SU-DHL-6 (cell line): Measurements from ENCODE around the gene KAT2B.
A peak's percentile ranks its signal among the peaks of the same experiment; 100 is the strongest.

ENCODE experiments used
- H2AFZ ChIP-seq: fragments of 200-600 bp; sonication (generic); 2 replicates; pipeline ENCODE4 v1.6.1; 2014; ENCODE audit warnings: low read depth, mild to moderate bottlenecking, moderate library complexity, mixed read lengths, antibody characterized with exemption, low read length; ENCODE audit not compliant: severe bottlenecking
- H3F3A ChIP-seq: fragments of 200-600 bp; shearing (Covaris generic); 2 replicates; pipeline ENCODE4 v1.6.0; 2016; ENCODE audit warnings: antibody characterized with exemption, mild to moderate bottlenecking; ENCODE audit not compliant: insufficient read depth
- H3K27ac ChIP-seq: fragments of 200-600 bp; sonication (generic); 2 replicates; pipeline ENCODE4 v1.5.1; 2016; ENCODE audit warnings: low read depth, mild to moderate bottlenecking, low read length, moderate library complexity, mixed read lengths
- H3K27me3 ChIP-seq: fragments of 200-600 bp; sonication (generic), shearing (Covaris generic); 2 replicates; pipeline ENCODE4 v1.6.0; 2014; ENCODE audit warnings: mild to moderate bottlenecking, low read length
- H3K36me3 ChIP-seq: fragments of 200-600 bp; sonication (generic); 2 replicates; pipeline ENCODE4 v1.6.1; 2014; ENCODE audit warnings: mild to moderate bottlenecking, low read length, mixed read lengths
- H3K4me2 ChIP-seq: fragments of 300-600, 200-600 bp; shearing (Covaris generic), sonication (generic); 2 replicates; pipeline ENCODE4 v1.6.0; 2014; ENCODE audit warnings: low read length, low read depth, mild to moderate bottlenecking; ENCODE audit not compliant: poor library complexity, severe bottlenecking
- H3K4me3 ChIP-seq: fragments of 200-600 bp; sonication (generic); 2 replicates; pipeline ENCODE4 v1.5.1; 2014; ENCODE audit warnings: antibody characterized with exemption, low read length, mild to moderate bottlenecking, mixed read lengths; ENCODE audit not compliant: insufficient read depth, poor library complexity, severe bottlenecking
- H3K79me2 ChIP-seq: fragments of 200-600 bp; sonication (generic); 2 replicates; pipeline ENCODE4 v1.6.1; 2014; ENCODE audit warnings: mild to moderate bottlenecking, low read length, moderate library complexity; ENCODE audit not compliant: insufficient read depth
- H3K9ac ChIP-seq: fragments of 200-600 bp; sonication (generic); 2 replicates; pipeline ENCODE4 v1.7.0; 2014; ENCODE audit warnings: mild to moderate bottlenecking, low read length
- H3K9me2 ChIP-seq: fragments of 200-600 bp; sonication (generic); replicated peaks from 2 replicates; pipeline ENCODE4 v1.6.1; 2014; ENCODE audit warnings: low read length; ENCODE audit not compliant: insufficient read depth
- H3K9me3 ChIP-seq: fragments of 200-600 bp; sonication (generic); 2 replicates; pipeline ENCODE4 v1.6.1; 2014; ENCODE audit warnings: low read length, mixed read lengths; ENCODE audit not compliant: insufficient read depth
- H4K20me1 ChIP-seq: fragments of 200-600 bp; sonication (generic); 2 replicates; pipeline ENCODE4 v1.6.1; 2014; ENCODE audit warnings: low read depth, mild to moderate bottlenecking, antibody characterized with exemption, low read length, moderate library complexity, mixed read lengths
- CTCF ChIP-seq: fragments of 200-600 bp; sonication (generic); IDR thresholded peaks from one replicate; pipeline ENCODE4 v1.5.1; 2017; ENCODE audit warnings: antibody characterized with exemption, mild to moderate bottlenecking, low read length, moderate library complexity; ENCODE audit not compliant: insufficient read depth, poor library complexity, severe bottlenecking
- EZH2phosphoT487 ChIP-seq: fragments of 200-600 bp; sonication (generic), shearing (Covaris generic); conservative IDR thresholded peaks from 2 replicates; pipeline ENCODE4 v1.6.1; 2018; ENCODE audit warnings: mild to moderate bottlenecking, antibody characterized with exemption, low read length, moderate library complexity, mixed read lengths

The KAT2B gene

GRCh38 chr3:20047976-20048883 is 8.0 kb downstream of the KAT2B start:
- Histone ChIP-seq H3K79me2 (peaks cover 93% of the 10 kb centered on the region), H3F3A (peaks cover 32% of the 10 kb centered on the region), H4K20me1 (no peaks in the 10 kb centered on the region), H3K27me3 (no peaks in the 10 kb centered on the region), H2AFZ (peak overlapping the region; percentile 5), H3K27ac (peak overlapping the region; percentile 79), H3K4me3 (peak overlapping the region; percentile 51), H3K4me2 (peak overlapping the region; percentile 79), H3K9ac (peak overlapping the region; percentile 44), H3K9me3 (no peaks in the 10 kb centered on the region), H3K9me2 (no peaks in the 10 kb centered on the region), H3K36me3 (no peaks in the 10 kb centered on the region)
- TF ChIP-seq EZH2phosphoT487 (no peak), CTCF (no peak)

DNA sequence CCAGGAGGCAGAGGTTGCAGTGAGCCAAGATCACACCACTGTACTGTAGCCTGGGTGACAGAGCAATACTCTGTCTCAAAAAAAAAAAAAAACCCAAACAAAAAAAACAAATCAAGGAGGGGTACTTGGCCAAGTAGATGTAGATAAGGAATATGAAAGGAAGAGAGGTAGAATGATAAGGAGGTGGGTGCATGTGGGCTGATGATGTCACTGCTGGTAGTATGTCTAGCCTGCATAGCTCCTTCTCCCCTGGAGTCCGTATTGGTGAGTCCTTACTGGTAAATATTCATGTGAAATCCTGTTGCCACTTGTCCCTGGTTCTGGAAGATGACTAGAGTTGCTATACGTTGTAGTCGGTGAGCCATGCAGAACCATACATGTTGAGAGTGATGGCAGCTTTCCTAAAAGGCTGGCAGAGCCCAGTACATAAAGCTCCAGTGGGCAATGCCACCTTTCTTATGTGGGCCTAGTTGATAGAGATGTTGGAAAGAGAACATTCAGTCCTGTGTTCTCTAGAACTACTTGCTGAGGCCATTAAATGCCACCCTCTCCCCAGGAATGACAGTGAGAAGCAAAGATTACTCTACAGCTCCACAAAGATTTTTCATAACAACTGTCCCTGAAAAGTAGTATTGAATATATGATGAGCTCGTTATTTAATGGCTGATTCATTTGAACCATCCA is 11.0 kb downstream of the KAT2B start:
- TF ChIP-seq EZH2phosphoT487 (no peak), CTCF (no peak)
- Histone ChIP-seq H3K9me3 (no peaks in the 10 kb centered on the region), H4K20me1 (no peaks in the 10 kb centered on the region), H3K9ac (no peak overlapping the region), H3K36me3 (no peaks in the 10 kb centered on the region), H3K4me3 (no peak overlapping the region), H2AFZ (no peak overlapping the region), H3K27me3 (no peaks in the 10 kb centered on the region), H3K79me2 (peaks cover 91% of the 10 kb centered on the region), H3F3A (peaks cover 39% of the 10 kb centered on the region), H3K27ac (no peak overlapping the region), H3K4me2 (no peak overlapping the region), H3K9me2 (no peaks in the 10 kb centered on the region)

DNA sequence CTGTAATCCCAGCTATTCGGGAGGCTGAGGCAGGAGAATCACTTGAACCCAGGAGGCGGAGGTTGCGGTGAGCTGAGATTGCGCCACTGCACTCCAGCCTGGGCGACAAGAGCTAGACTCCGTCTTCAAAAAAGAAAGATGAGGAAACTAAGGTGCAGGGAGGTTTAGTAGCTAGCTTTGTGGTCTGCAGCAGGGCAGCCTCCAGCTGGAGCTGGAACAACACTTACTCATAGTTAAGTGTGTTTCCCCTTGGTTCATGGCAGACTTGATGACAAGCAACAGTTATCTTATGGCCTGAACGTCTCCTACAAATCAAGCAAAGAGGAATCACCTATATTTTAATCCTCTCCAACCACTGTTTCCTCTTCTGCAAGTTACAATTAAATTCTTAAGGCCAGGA is 12.6 kb downstream of the KAT2B start:
- no peak overlapping the region for H3K9ac ChIP-seq
- peaks cover 91% of the 10 kb centered on the region for H3K79me2 ChIP-seq
- H3K4me3 ChIP-seq, result no peak overlapping the region
- H2AFZ ChIP-seq, result no peak overlapping the region
- H3F3A ChIP-seq, result peaks cover 32% of the 10 kb centered on the region
- no peaks in the 10 kb centered on the region for H4K20me1 ChIP-seq
- H3K27me3 ChIP-seq, result no peaks in the 10 kb centered on the region
- no peak overlapping the region for H3K27ac ChIP-seq
- H3K4me2 ChIP-seq, result no peak overlapping the region
- H3K9me3 ChIP-seq, result no peaks in the 10 kb centered on the region
- TF ChIP-seq EZH2phosphoT487, result no peak
- TF ChIP-seq CTCF, result no peak
- H3K9me2 ChIP-seq, result no peaks in the 10 kb centered on the region
- no peaks in the 10 kb centered on the region for H3K36me3 ChIP-seq
